Measurements from ENCODE around the gene UFL1.

The UFL1 gene

DNA sequence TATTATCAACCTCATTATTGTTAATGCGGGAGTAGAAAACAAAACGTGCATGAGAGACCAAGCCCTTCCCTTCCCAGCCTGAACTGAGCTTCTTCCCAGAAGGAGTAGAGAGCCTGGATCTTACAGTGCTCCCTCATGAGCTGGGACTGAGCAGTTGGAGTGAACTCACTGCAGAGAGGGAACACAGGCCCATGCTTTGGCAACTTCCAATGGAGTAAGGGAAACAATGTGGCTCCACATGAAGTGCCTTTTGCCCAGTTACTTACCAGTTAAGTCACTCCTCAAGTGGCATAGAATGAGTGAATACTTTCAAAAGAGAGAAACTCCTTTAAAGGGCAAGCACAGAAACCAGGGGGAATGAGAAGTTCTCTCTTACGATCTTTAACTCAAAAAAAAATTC lies 53.8 kb downstream of the UFL1 start:
- no peak for DNase-seq (ENCODE audit: low read depth)

DNA sequence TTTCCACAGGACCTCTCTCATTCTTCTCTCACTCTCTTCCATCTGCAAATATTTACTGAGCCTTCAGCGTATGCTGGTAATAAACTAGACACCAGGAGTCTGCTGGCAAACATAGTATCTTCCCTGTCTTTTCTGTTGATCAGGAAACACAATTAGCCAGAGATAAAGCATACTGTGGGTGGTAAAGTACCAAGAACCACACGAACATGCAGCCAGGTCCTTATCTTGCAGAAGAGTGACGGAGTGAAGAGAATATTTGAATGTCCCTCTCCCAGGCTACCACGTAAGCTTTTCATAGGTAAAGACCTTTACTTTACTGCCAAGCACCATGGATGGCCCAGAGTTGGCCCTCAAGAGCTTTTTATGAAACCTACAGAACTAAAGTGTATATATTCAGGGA lies 54.6 kb downstream of the UFL1 start:
- no peak for DNase-seq (ENCODE audit: low read depth)

DNA sequence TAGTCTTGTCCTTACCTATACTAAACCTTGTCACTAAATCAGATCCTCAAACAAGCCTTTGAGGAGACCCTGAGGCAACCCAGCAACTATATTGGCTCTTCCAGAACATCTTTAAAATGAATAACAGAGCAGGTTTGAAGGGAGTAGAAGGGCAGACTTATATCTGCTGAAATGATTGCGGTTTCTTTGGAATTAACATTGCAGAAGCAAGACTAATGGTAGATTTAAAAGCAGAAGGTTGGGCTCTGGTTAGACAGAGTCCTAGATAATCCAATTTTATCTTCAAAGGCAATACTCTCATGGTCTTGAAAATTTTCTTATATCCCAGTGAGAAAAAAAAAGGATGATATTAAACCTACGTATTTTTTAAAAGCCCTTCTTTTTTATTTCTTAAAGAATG lies 60.4 kb downstream of the UFL1 start:
- DNase-seq (ENCODE audit: low read depth) = no peak

DNA sequence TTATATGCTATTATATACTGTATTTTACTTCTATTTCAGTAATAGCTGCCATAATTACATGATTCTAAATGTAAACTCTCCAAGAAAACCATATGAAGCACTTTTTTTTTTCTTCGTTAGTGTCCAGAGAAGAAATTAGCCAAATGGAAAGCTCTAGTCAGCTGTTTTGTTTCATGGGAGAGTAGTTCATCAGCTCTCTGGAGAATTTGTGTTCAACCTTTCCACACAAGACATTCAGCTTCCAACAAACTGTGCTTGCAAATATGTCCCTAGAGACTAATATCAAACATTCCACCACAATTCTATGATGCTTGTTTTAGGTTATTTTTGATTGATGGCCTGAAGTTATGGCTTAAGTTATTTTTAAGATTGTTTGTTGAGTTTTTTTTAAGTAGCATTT lies 60.8 kb downstream of the UFL1 start:
- DNase-seq (ENCODE audit: low read depth) = no peak

DNA sequence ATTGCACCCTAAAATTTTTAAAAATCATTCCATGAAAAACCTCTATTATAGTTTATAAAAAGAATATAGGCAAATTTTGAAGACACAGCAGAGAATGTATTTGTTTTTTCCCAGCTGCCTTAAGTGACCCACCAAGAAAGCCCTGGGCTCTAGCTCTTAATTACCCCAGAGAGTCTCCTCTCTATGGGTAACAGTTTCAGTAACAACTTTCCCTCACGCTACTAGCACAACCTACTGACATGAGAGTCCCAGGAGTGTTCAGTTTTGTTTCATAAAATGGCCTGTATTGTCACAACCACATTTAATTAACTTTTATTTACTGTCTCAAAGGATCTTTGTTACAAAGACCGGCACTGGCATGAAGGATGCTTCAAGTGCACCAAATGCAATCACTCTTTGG lies 82.8 kb downstream of the UFL1 start:
- no peak for DNase-seq (ENCODE audit: low read depth)

Measured in HS-5 (cell line).